ENCODE measurements around the gene MAP1B.

MAP1B gene

DNA sequence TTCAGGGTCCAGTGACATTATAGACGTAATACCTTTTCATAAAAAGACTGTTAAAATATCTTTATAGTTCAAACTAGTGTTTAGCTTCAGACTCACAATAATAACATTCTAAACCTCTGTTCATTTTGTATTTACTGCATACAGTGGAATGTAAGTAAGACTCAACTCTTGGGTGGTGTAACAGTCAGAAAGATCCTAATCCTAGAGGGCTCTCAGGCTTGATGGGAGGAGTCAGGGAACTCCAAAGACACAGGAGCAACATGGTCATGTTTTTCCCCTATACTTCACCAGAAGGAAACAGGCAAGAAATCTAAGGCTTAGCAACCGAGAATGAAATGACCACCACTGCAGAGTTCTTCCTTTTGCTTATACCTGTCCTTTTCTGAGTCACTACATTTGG lies 130.1 kb downstream of the MAP1B start:
- Histone ChIP-seq H3K4me1 (ENCODE audit: control insufficient read depth, insufficient read depth, low read length, poor library complexity, severe bottlenecking) (peaks cover 12% of the 10 kb centered on the region), H3K4me3 (ENCODE audit: insufficient read depth, low read depth, low read length, poor library complexity, severe bottlenecking) (no peak overlapping the region), H3K27ac (ENCODE audit: insufficient read depth, low read length, poor library complexity, severe bottlenecking) (no peak overlapping the region), H3K9me3 (ENCODE audit: control insufficient read depth, low read length) (no peaks in the 10 kb centered on the region), H3K27me3 (replicated peaks; ENCODE audit: control insufficient read depth, insufficient read depth, low read length, poor library complexity, severe bottlenecking) (no peaks in the 10 kb centered on the region), H3K36me3 (ENCODE audit: control insufficient read depth, insufficient read depth, low read length) (peaks cover 11% of the 10 kb centered on the region)
- no peak for DNase-seq

DNA sequence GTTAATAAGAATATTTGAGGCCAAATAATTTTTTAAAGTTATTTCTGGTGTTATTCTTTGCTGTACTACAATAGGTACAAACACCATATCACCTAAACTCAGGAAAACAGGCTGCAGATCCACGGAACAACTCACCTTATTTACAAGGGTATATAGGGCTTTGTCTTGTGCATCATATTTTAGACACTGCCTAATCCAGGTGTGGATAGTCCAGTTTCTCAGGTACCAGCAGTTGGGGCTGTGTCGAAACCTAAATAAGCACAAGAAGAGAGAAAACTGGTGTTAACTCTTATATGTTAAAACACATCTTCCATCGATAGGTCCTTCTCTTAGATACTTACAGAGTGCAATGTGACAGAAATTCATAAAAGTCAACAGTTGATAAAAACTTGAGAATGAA lies 130.6 kb downstream of the MAP1B start:
- no peak for DNase-seq
- peaks cover 11% of the 10 kb centered on the region for H3K36me3 ChIP-seq (ENCODE audit: control insufficient read depth, insufficient read depth, low read length)
- H3K27me3 ChIP-seq (replicated peaks; ENCODE audit: control insufficient read depth, insufficient read depth, low read length, poor library complexity, severe bottlenecking): no peaks in the 10 kb centered on the region
- no peak overlapping the region for H3K4me3 ChIP-seq (ENCODE audit: insufficient read depth, low read depth, low read length, poor library complexity, severe bottlenecking)
- H3K9me3 ChIP-seq (ENCODE audit: control insufficient read depth, low read length): no peaks in the 10 kb centered on the region
- no peak overlapping the region for H3K27ac ChIP-seq (ENCODE audit: insufficient read depth, low read length, poor library complexity, severe bottlenecking)
- H3K4me1 ChIP-seq (ENCODE audit: control insufficient read depth, insufficient read depth, low read length, poor library complexity, severe bottlenecking): peaks cover 7% of the 10 kb centered on the region

DNA sequence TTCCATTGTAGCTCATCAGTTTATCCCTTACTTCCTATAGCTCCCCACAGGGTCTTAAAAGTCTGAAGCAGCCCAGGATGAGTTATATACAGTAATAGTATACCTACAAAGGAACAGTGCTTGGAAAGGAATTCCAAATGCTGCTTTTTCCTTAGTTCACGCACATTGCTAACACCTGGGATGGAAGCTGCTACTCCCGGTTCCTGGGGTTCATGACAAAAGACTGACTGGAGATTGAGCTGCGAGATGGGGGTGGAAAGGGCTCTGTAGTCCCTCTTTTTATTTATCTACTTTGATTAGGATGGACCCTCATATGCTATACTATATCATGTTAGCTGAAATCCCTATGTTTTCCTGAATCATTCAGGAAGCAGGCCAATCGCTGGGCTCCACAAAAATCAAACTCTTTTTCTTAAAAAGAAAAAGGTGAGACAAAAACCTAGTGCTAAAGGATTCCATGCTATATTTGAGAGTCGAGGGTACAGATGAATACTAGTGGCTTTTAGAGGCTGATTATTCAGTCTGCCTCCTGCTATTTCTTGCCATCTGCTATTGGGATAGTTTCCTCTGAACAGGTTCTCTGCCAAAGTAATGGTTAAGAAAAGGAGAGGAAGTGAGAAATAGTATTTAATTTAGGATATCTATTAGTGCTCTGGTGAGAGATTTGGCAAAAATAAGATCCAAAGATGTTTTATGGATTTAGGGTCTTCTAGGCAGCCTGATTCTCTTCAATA lies 131.6 kb downstream of the MAP1B start:
- DNase-seq: no peak
- Histone ChIP-seq H3K36me3 (ENCODE audit: control insufficient read depth, insufficient read depth, low read length) (peaks cover 11% of the 10 kb centered on the region), H3K4me1 (ENCODE audit: control insufficient read depth, insufficient read depth, low read length, poor library complexity, severe bottlenecking) (peaks cover 5% of the 10 kb centered on the region), H3K9me3 (ENCODE audit: control insufficient read depth, low read length) (no peaks in the 10 kb centered on the region), H3K27ac (ENCODE audit: insufficient read depth, low read length, poor library complexity, severe bottlenecking) (no peak overlapping the region), H3K27me3 (replicated peaks; ENCODE audit: control insufficient read depth, insufficient read depth, low read length, poor library complexity, severe bottlenecking) (no peaks in the 10 kb centered on the region), H3K4me3 (ENCODE audit: insufficient read depth, low read depth, low read length, poor library complexity, severe bottlenecking) (no peak overlapping the region)

DNA sequence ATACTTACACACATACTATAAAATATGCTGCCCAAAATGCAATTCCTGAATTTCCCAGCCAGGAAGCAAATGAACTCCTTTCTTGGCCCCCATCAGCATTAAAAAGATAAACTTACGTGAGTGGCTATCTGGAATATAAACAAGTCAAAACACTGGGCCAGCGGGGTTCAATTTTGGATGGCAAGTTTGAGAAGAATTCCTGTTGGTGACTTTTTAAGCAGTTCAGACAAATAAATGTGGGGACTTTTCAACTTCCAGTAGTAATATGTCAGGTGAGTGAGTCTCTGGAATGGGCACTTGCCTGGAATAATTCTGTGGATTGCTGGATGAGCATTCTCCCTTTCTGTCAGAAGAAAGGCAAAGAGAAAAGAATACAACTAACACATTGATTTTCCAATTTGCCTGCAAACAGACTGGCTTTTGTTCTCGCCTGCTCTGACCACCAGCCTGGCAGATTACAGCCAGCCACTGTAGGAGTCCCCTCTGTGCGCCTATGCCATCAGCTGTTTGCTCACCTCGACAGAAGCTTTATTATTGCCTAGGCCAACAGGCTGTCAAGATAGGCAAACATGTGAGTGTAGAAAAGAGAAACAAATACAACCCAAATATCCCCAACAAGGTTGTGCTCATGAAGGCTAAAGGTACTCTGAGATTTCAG lies 134.2 kb downstream of the MAP1B start:
- Histone ChIP-seq H3K36me3 (ENCODE audit: control insufficient read depth, insufficient read depth, low read length) (peaks cover 11% of the 10 kb centered on the region), H3K4me1 (ENCODE audit: control insufficient read depth, insufficient read depth, low read length, poor library complexity, severe bottlenecking) (no peaks in the 10 kb centered on the region), H3K27me3 (replicated peaks; ENCODE audit: control insufficient read depth, insufficient read depth, low read length, poor library complexity, severe bottlenecking) (no peaks in the 10 kb centered on the region)

DNA sequence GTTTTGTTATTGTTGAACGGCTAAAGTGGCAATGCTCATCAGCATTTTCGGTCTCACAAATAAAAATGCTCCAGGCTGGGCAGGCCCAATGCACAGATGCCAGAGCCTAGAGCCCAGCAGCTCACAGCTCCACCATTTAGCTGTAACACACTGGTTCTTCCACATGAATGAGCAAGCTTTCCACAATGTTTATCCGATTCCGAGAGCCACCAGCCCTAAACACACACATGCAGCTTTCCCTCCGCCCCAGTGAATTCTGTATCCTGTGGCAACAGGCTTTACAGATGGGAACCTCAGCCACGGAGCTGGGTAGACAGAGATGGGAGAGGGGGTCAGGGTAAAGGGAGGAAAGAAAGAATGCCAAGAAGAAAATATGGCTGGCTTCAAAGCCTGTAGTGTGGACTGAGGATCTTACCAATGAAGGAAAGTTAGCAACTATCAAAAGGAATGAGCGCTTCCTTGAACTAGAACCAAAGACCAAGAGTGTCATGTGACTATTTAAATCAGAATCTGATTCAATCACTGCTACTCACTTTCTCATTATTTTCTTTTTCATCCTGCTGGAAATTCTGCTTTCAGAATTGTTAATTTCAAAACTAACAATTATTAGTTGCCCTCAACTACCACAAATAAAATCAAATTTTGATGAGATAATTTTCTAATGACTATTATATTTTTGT lies 135.7 kb downstream of the MAP1B start:
- no peaks in the 10 kb centered on the region for H3K27me3 ChIP-seq (replicated peaks; ENCODE audit: control insufficient read depth, insufficient read depth, low read length, poor library complexity, severe bottlenecking)
- H3K4me3 ChIP-seq (ENCODE audit: insufficient read depth, low read depth, low read length, poor library complexity, severe bottlenecking): no peak overlapping the region
- H3K27ac ChIP-seq (ENCODE audit: insufficient read depth, low read length, poor library complexity, severe bottlenecking): no peak overlapping the region
- peaks cover under 1% of the 10 kb centered on the region for H3K36me3 ChIP-seq (ENCODE audit: control insufficient read depth, insufficient read depth, low read length)
- no peak for DNase-seq
- no peaks in the 10 kb centered on the region for H3K4me1 ChIP-seq (ENCODE audit: control insufficient read depth, insufficient read depth, low read length, poor library complexity, severe bottlenecking)
- no peaks in the 10 kb centered on the region for H3K9me3 ChIP-seq (ENCODE audit: control insufficient read depth, low read length)

More for the DNA sequence above, 134.2 kb downstream of the MAP1B start:
- no peak for DNase-seq
- no peak overlapping the region for H3K27ac ChIP-seq (ENCODE audit: insufficient read depth, low read length, poor library complexity, severe bottlenecking)
- no peaks in the 10 kb centered on the region for H3K9me3 ChIP-seq (ENCODE audit: control insufficient read depth, low read length)
- no peak overlapping the region for H3K4me3 ChIP-seq (ENCODE audit: insufficient read depth, low read depth, low read length, poor library complexity, severe bottlenecking)

DNA sequence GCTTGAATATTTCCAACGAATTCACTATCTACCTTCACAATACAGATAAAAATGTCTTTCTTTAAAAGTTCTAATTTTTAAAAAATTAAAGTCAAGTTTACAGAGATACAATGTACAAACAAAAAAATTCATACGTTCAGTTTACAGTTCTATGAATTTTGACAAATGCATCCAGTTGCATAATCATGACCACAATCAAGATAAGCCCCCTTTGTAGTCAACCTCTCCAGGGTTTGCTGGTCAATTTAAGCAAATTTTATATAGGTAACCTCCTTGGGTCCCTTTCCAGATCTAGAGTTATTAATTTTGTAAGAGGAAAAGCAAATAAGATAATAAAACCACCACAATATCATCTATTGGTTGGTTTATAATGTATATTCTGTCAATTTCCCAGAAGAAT lies 136.4 kb downstream of the MAP1B start:
- no peak for DNase-seq
- H3K9me3 ChIP-seq (ENCODE audit: control insufficient read depth, low read length): no peaks in the 10 kb centered on the region
- no peak overlapping the region for H3K27ac ChIP-seq (ENCODE audit: insufficient read depth, low read length, poor library complexity, severe bottlenecking)
- no peaks in the 10 kb centered on the region for H3K36me3 ChIP-seq (ENCODE audit: control insufficient read depth, insufficient read depth, low read length)
- H3K4me3 ChIP-seq (ENCODE audit: insufficient read depth, low read depth, low read length, poor library complexity, severe bottlenecking): no peak overlapping the region
- H3K27me3 ChIP-seq (replicated peaks; ENCODE audit: control insufficient read depth, insufficient read depth, low read length, poor library complexity, severe bottlenecking): no peaks in the 10 kb centered on the region
- H3K4me1 ChIP-seq (ENCODE audit: control insufficient read depth, insufficient read depth, low read length, poor library complexity, severe bottlenecking): no peaks in the 10 kb centered on the region

DNA sequence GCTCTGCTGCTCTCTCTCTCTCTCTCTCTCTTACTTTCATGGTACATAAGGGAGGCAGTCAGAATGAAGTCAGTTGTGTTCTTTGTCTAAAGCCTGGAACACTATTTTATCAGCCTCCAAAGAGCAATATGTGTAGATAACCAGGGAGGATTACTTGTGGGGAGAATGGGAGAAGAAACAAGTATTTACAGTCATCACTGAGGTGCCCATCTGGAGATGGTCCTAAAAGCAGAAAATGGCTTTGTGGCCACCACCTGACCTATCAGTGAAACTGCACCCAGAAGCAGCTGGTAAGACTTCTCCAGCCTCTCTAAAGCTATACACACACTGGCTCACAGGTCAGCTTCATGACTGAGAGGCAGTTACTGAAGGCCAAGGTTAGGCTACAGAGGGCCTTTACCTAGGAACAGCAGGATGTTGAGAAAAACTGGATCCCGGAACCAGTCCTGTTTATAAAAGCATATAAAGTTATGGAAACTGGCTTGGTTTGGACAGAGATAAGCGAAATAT lies 137.6 kb downstream of the MAP1B start:
- H3K36me3 ChIP-seq (ENCODE audit: control insufficient read depth, insufficient read depth, low read length): no peaks in the 10 kb centered on the region
- H3K9me3 ChIP-seq (ENCODE audit: control insufficient read depth, low read length): no peaks in the 10 kb centered on the region
- H3K27ac ChIP-seq (ENCODE audit: insufficient read depth, low read length, poor library complexity, severe bottlenecking): no peak overlapping the region
- no peak for DNase-seq
- H3K27me3 ChIP-seq (replicated peaks; ENCODE audit: control insufficient read depth, insufficient read depth, low read length, poor library complexity, severe bottlenecking): no peaks in the 10 kb centered on the region
- no peaks in the 10 kb centered on the region for H3K4me1 ChIP-seq (ENCODE audit: control insufficient read depth, insufficient read depth, low read length, poor library complexity, severe bottlenecking)
- H3K4me3 ChIP-seq (ENCODE audit: insufficient read depth, low read depth, low read length, poor library complexity, severe bottlenecking): no peak overlapping the region

DNA sequence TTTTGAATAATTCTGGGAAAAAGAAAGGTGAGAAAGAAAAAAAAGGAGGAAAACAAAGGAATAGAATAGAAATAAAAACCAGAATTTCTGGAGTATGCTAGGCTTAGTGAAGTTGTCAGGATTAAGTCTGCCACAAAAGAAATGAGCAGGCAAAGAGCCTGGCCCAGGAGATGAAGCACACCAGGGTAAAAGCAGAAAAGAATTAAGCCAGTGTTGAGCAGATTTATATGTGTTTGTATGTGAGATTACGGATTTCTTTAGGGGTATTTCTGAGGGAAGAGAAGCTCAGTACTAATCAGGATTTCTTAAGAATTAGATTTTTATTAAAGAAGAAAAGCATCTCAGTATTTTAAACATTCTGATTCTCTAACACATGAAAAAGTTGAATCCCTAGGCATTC lies 138.3 kb downstream of the MAP1B start:
- H3K4me3 ChIP-seq (ENCODE audit: insufficient read depth, low read depth, low read length, poor library complexity, severe bottlenecking): no peak overlapping the region
- no peaks in the 10 kb centered on the region for H3K36me3 ChIP-seq (ENCODE audit: control insufficient read depth, insufficient read depth, low read length)
- no peak for DNase-seq
- H3K27ac ChIP-seq (ENCODE audit: insufficient read depth, low read length, poor library complexity, severe bottlenecking): no peak overlapping the region
- no peaks in the 10 kb centered on the region for H3K4me1 ChIP-seq (ENCODE audit: control insufficient read depth, insufficient read depth, low read length, poor library complexity, severe bottlenecking)
- no peaks in the 10 kb centered on the region for H3K27me3 ChIP-seq (replicated peaks; ENCODE audit: control insufficient read depth, insufficient read depth, low read length, poor library complexity, severe bottlenecking)
- no peaks in the 10 kb centered on the region for H3K9me3 ChIP-seq (ENCODE audit: control insufficient read depth, low read length)

DNA sequence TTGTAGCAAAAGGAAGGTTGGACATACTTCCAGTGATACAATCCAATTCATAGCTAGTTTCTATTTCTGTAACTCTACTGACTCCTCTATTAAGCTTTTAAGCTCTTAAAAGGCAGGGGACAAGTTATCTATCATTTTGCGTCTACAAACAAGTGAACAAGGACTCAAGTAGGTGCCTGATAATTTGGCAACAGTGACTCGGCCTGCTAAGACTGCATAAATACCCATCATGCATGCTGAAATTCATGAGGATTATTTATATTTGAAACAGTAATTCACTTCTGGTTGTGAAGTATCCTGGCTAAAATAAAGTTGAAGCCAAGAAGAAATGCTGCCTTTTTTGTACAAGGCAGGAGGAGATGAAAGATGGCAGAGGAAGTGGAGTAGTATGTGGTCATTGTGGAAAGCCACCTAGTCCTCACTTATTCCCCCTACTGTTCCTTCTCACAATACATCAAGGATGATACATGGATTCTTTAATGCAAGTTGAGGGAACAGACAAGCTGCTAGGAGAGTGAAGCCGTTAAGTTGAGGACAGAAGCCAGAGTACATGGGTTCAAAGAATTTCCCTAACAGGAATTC lies 138.8 kb downstream of the MAP1B start:
- no peak for DNase-seq
- Histone ChIP-seq H3K4me3 (ENCODE audit: insufficient read depth, low read depth, low read length, poor library complexity, severe bottlenecking) (no peak overlapping the region), H3K27me3 (replicated peaks; ENCODE audit: control insufficient read depth, insufficient read depth, low read length, poor library complexity, severe bottlenecking) (no peaks in the 10 kb centered on the region), H3K36me3 (ENCODE audit: control insufficient read depth, insufficient read depth, low read length) (no peaks in the 10 kb centered on the region), H3K27ac (ENCODE audit: insufficient read depth, low read length, poor library complexity, severe bottlenecking) (no peak overlapping the region), H3K9me3 (ENCODE audit: control insufficient read depth, low read length) (no peaks in the 10 kb centered on the region), H3K4me1 (ENCODE audit: control insufficient read depth, insufficient read depth, low read length, poor library complexity, severe bottlenecking) (no peaks in the 10 kb centered on the region)

Measured in effector memory CD4-positive, alpha-beta T cell (primary cell).